HepG2 (cell line): ENCODE results near the gene LINC00632.

Experiments used
- CEBPB ChIP-seq: IDR thresholded peaks from 2 replicates; pipeline ENCODE4 v1.6.1; 2011; ENCODE audit warnings: low read depth, low read length, improper control_type of control experiment, borderline replicate concordance
- EP300 ChIP-seq, 3 experiments: sonication (generic) in 1 of 3; formaldehyde crosslinking in 1 of 3; IDR thresholded peaks; 2 replicates each; pipeline versions ENCODE4 v1.5.1 to v1.6.1; 2011 to 2020; ENCODE audit warnings: low read depth in 2 of 3, low read length in 2 of 3, borderline replicate concordance in 1 of 3, improper control_type of control experiment in 1 of 3, mild to moderate bottlenecking in 1 of 3, missing genetic modification reagents in 1 of 3, moderate library complexity in 1 of 3
- FOSL2 ChIP-seq: sonication (generic); formaldehyde crosslinking; IDR thresholded peaks from 2 replicates; pipeline ENCODE4 v1.4.0; 2020; ENCODE audit warnings: missing genetic modification reagents
- NBN ChIP-seq: fragments of 450-650 bp; conservative IDR thresholded peaks from 2 replicates; pipeline ENCODE4 v1.6.1; 2017
- SMARCE1 ChIP-seq: fragments of 450-650 bp; IDR thresholded peaks from 2 replicates; pipeline ENCODE4 v1.6.1; 2017; ENCODE audit warnings: borderline replicate concordance
- TBX2 ChIP-seq: sonication (generic); formaldehyde crosslinking; IDR thresholded peaks from 2 replicates; pipeline ENCODE4 v1.5.0; 2020; ENCODE audit warnings: missing genetic modification reagents, mild to moderate bottlenecking, borderline replicate concordance
- ZFP41 ChIP-seq: sonication (generic); formaldehyde crosslinking; IDR thresholded peaks from 2 replicates; pipeline ENCODE4 v1.4.0; 2020; ENCODE audit warnings: mild to moderate bottlenecking, missing genetic modification reagents, borderline replicate concordance
- ZIK1 ChIP-seq: sonication (generic); formaldehyde crosslinking; IDR thresholded peaks from 2 replicates; pipeline ENCODE4 v1.5.0; 2020; ENCODE audit warnings: mild to moderate bottlenecking, low read depth, missing genetic modification reagents, borderline replicate concordance
- ZNF768 ChIP-seq: sonication (generic); formaldehyde crosslinking; IDR thresholded peaks from 2 replicates; pipeline ENCODE4 v1.4.0; 2020; ENCODE audit warnings: missing genetic modification reagents

GRCh38 chrX:140767646-140768045, 58.1 kb downstream of the LINC00632 start:
- no peak for TF ChIP-seq ZIK1 (CRISPR knock-in tag)
- no peak for TF ChIP-seq FOSL2 (CRISPR knock-in tag)
- no peak for TF ChIP-seq TBX2
- no peak for TF ChIP-seq SMARCE1
- no peak for TF ChIP-seq NBN
- no peak for TF ChIP-seq ZFP41
- TF ChIP-seq CEBPB, result no peak
- no peak for TF ChIP-seq ZNF768 (CRISPR knock-in tag)
- no peak for TF ChIP-seq EP300 (IDR thresholded peaks at IDR 0.05; ENCODE audit: low read depth in 2 of 2, low read length in 2 of 2)
- TF ChIP-seq EP300 (CRISPR knock-in tag; IDR thresholded peaks at IDR 0.05; ENCODE audit: borderline replicate concordance), result no peak
